Cardiac fibroblast (primary cell): ENCODE measurements around the gene UNC13B.

Experiments used
- DNase-seq, 2 donors: peaks; one replicate each; pipeline versions ENCODE4 v3.0.0 to v3.0.0-alpha.2; 2010; ENCODE audit warnings: low read depth in 2 of 2
- H3K4me3 ChIP-seq, 2 donors: replicated peaks in 1 of 2; 1 replicate in 1 of 2; 2 replicates in 1 of 2; pipeline ENCODE4 v1.5.1; 2011; ENCODE audit warnings: low read depth in 2 of 2, low read length in 2 of 2, mild to moderate bottlenecking in 2 of 2, moderate library complexity in 1 of 2
- TF ChIP-seq, protein P1 (sequence below): IDR thresholded peaks from one replicate; pipeline ENCODE4 v1.5.1; 2011; ENCODE audit warnings: low read depth, mild to moderate bottlenecking, low read length, inconsistent platforms

The UNC13B gene

GRCh38 chr9:35355939-35356338, 194.1 kb downstream of the UNC13B start:
- TF ChIP-seq, protein P1, sequence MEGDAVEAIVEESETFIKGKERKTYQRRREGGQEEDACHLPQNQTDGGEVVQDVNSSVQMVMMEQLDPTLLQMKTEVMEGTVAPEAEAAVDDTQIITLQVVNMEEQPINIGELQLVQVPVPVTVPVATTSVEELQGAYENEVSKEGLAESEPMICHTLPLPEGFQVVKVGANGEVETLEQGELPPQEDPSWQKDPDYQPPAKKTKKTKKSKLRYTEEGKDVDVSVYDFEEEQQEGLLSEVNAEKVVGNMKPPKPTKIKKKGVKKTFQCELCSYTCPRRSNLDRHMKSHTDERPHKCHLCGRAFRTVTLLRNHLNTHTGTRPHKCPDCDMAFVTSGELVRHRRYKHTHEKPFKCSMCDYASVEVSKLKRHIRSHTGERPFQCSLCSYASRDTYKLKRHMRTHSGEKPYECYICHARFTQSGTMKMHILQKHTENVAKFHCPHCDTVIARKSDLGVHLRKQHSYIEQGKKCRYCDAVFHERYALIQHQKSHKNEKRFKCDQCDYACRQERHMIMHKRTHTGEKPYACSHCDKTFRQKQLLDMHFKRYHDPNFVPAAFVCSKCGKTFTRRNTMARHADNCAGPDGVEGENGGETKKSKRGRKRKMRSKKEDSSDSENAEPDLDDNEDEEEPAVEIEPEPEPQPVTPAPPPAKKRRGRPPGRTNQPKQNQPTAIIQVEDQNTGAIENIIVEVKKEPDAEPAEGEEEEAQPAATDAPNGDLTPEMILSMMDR, result no peak
- H3K4me3 ChIP-seq, result no peak overlapping the region

GRCh38 chr9:35357116-35357515, 195.3 kb downstream of the UNC13B start:
- DNase-seq, result peak in 1 of 2 donors; percentile 60
- no peak overlapping the region for H3K4me3 ChIP-seq
- TF ChIP-seq, protein P1, result no peak

More at GRCh38 chr9:35355939-35356338, 194.1 kb downstream of the UNC13B start:
- DNase-seq, result no peak

GRCh38 chr9:35357826-35358225, 196.0 kb downstream of the UNC13B start:
- TF ChIP-seq, protein P1, result no peak

DNA sequence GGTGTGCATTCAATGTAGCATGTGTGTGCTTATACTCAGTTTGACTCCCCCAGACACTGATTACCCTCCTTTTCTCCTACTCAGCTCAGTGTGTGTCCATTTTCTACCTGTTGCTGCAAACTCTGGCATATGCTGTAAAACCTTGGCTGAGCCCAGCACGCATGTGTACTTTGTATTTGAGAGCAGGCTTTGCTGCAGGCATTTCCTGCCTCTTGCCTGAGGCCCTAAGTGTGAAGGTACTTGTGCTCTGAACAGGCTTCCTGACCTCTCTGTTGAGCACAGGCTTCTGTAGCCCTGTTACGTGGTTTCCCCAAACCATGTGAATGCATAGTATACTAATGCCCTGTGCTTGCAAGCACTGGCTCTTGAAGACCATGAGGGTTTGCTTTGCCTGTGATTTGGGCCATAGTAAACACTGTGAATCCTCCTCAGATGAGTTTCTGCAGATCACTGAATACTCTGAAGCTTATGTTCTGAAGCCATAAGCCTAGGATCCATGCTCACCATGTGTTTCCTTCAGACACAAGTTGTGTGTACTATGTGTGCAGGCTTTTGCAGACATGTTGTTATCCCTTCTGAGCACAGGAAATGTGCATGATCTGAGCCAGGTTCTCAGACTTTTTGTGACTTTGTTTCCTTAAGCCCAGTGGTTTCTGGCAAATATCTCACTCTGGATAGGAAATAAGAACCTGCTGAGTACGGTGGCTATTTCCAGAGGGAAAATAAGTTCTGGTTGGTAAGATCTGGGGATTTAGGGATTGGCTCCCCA, 203.2 kb downstream of the UNC13B start:
- TF ChIP-seq, protein P1, result no peak
- DNase-seq, result no peak
- H3K4me3 ChIP-seq, result no peak overlapping the region

More at GRCh38 chr9:35357826-35358225, 196.0 kb downstream of the UNC13B start:
- no peak overlapping the region for H3K4me3 ChIP-seq
- DNase-seq, result no peak

DNA sequence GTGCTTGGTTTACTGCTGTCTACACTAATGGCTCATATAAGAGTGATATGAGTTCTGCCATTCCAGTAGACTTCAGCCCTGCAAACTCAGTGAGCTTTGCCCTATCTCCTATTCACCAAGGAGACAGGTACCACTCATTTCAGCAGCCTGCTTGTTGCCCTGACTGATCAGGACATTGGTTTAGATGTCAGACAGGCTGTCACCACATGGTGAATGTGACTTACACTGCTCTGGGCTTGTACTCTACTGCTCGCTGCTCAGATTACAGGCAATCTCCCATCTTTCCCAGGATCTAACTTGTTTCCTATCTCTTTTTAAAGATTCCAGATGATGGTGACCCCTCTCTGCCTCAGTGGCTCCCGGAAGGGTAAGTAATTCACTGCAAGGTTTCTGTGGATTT, 204.8 kb downstream of the UNC13B start:
- DNase-seq, result no peak
- no peak overlapping the region for H3K4me3 ChIP-seq
- TF ChIP-seq, protein P1, result no peak

DNA sequence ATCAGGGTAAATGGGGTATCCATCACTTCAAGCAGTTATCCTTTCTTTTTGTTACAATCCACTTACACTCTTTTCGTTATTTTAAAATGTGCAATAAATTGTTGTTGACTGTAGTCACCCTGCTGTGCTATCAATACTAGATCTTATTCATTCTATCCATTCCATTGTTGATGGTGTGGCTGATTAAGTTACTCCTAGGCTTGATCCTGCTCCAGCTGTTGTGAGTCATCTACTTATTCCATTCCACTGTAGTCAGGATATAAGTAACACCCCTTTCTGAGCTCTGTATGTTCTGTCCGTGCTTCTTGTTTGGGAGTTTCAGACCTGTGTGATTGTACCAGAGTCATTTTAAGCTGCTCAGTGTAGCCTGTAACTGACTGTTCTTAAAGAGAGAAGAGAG, 205.6 kb downstream of the UNC13B start:
- DNase-seq, result peak; percentile 59 to 87
- H3K4me3 ChIP-seq, result no peak overlapping the region
- TF ChIP-seq, protein P1, result no peak
